Measurements from ENCODE around the gene GMFB. TPM values are rescaled to one million over a fixed set of nuclear protein-coding genes. Genes with fewer than 3 reads are reported as not detected.
"Not testable (repeated sequence)": the region's sequence is repeated elsewhere in the genome, so short reads cannot be mapped to it uniquely, and the experiment has no call there.

The GMFB gene
- polyA plus RNA-seq, 1 donor, result 40.7 TPM

GRCh38 chr14:54457609-54457996 lies 31.2 kb downstream of the GMFB start:
- no peak for DNase-seq

DNA sequence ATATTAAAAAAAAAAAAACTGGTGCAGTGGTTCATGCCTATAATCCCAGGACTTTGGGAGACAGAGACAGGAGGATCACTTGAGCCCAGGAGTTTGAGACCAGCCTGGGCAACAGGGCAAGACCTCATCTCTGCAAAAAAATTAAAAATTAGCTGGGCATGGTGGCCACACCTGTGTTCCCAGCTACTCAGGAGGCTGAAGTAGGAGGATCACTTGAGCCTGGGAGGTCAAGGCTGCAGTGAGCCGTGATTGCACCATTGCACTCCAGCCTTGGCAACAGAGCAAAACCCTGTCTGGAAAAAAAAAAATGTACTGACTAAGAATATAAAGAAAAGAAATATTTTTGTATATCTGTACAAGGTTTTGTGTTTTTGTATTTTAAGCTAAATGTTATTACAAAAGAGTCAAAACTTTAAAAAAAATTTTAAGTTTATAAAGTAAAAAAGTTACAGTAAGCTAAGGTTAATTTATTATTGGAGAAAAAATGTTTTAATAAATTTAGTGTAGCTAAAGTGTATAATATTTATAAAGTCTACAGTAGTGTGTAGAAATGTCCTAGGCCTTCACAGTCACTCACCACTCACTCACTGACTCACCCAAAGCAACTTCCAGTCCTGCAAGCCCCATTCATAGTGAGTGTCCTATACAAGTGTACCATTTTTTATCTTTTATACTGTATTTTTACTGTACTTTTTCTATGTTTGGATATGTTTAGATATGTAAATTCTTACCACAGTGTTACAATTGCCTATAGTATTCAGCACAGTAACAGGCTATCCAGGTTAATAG lies 31.8 kb downstream of the GMFB start:
- not testable (repeated sequence) for DNase-seq

DNA sequence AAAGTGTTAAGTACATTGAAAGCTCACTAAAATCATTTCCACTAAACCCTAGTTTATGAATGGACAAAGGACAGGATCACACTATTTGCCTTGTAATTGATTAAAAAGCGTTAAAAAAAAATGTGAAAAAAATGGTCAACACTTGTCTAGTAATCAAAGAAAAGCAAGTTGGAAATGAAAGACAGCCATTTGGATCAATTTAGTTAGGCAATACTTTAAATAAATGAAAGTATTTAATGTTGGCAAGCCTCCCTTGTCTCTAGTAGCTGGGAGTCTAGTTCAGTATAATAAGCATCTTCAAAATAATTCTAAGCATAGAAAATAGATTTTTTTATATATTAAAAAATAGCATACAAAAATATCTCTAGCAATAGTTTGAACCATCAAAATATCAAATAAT lies 33.4 kb downstream of the GMFB start:
- no peak for DNase-seq

GRCh38 chr14:54453990-54454389 lies 34.8 kb downstream of the GMFB start:
- not testable (repeated sequence) for DNase-seq

- no peak for DNase-seq
These were observed 35.5 kb downstream of the GMFB start for GRCh38 chr14:54453252-54453651.

GRCh38 chr14:54451961-54452360 lies 36.8 kb downstream of the GMFB start:
- no peak for DNase-seq

DNA sequence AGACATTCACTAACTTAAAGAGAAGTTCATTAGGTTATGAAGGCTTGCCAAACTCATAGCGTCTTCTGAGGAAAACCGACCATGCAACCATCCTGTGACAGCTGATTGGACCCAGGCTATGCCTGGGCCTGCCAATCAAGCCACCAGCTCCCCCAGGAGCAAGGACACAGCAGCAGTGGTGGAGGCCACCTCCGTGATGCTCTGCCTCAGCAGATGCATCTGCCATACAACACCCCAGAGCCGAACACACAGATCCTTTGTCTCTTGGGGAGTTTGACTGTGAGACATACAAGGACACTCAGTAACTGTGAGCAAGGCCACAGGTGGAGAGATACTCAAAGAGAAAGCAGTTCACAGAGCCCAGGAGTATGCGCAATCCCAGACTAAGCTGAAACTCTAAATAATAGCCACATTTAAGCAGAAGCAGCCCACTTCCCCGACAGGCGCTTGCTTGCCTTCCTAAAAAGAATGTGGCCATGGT lies 37.6 kb downstream of the GMFB start:
- DNase-seq, result no peak

DNA sequence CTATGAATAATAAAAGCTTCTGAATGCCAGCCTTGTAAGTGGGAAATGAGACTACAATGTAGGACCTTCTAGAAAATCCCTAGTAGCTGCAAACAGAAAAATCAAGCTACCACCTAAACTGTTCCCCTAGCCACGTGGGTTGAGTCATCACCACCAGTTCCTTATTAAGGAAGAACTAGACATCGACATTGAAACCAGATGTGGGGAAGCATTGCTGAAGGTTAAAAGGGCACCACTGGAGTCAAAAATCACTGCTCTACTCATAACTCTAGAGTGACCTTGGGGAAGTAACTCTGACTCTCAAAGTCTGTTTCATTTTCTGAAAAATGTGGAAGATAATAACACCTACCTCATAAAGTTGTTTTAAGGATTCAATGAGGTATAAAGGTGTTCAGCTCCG lies 38.2 kb downstream of the GMFB start:
- DNase-seq, result no peak

DNA sequence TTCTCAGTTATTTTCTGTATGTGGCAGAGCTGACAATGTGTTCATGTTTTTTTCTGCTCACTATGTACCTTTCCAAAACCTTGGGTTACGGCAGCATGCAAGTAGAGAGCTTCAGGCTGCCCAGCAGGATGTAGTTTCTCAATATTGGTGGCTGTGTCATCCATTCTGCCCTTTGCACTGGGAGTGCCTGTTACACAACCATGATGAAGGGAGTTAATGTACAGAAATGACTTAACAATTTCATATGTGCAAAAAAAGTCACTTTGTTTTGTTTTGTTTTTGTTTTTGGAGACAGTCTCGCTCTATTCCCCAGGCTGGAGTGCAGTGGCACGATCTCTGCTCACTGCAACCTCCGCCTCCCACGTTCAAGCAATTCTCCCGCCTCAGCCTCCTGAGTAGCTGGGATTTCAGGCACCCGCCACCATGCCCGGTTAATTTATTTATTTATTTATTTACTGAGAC lies 41.5 kb downstream of the GMFB start:
- no peak for DNase-seq

DNA sequence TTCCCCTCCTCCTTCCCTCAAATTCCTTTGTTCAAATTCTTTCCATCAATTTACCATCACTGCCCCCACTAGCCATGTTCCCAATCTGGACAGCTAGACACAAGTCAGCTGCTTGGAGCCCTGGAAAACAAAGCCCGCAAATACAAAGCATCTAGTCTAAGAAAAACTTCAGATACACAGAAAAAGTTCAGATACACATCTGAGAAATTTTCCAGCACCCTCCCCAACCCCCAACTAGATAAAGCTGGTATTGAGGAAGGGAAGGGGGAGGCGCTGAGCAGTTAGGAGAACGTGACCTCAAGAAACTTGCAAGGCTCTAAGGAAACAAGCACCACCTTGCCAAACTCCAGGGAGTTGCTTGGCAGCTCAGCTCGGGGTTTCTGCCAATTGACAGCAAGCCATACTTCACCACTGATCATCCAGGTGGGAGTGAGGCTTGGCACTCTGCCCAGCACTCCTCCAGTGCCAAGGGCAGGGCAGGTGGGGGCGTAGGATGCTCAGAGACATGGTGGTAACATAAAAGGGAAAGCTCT lies 42.6 kb downstream of the GMFB start:
- no peak for DNase-seq

DNA sequence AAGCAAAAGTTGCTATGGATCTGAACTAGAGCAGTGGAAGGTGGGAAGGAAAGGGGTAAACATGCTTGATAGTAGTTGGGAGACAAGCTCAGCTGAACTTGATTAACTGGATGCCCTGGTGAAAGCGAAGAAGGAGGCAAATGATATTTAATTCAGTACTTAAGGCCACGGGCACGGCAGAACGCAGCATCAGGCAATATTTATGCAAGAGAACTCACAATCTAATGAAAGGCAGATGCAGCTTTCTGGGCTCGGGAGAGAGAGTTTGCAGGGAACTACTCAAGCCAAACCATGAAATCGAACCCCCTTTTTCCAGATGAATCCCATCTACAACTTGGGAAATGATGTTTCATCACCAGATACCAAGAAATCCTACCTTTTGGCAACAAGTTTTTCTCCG lies 44.1 kb downstream of the GMFB start:
- DNase-seq, result no peak

GRCh38 chr14:54443981-54444380 lies 44.8 kb downstream of the GMFB start:
- no peak for DNase-seq

DNA sequence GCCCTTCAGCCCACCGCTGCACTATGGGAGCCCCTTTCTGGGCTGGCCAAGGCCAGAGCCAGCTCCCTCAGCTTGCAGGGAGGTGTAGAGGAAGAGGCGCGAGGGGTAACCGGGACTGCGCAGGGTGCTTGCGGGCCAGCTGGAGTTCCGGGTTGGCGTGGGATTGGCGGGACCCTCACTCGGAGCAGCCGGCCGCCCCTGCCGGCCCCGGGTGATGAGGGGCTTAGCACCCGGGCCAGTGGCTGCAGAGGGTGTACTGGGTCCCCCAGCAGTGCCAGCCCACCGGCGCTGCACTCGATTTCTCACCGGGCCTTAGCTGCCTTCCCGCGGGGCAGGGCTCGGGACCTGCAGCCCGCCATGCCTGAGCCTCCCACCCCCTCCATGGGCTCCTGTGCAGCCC lies 45.8 kb downstream of the GMFB start:
- not testable (repeated sequence) for DNase-seq

DNA sequence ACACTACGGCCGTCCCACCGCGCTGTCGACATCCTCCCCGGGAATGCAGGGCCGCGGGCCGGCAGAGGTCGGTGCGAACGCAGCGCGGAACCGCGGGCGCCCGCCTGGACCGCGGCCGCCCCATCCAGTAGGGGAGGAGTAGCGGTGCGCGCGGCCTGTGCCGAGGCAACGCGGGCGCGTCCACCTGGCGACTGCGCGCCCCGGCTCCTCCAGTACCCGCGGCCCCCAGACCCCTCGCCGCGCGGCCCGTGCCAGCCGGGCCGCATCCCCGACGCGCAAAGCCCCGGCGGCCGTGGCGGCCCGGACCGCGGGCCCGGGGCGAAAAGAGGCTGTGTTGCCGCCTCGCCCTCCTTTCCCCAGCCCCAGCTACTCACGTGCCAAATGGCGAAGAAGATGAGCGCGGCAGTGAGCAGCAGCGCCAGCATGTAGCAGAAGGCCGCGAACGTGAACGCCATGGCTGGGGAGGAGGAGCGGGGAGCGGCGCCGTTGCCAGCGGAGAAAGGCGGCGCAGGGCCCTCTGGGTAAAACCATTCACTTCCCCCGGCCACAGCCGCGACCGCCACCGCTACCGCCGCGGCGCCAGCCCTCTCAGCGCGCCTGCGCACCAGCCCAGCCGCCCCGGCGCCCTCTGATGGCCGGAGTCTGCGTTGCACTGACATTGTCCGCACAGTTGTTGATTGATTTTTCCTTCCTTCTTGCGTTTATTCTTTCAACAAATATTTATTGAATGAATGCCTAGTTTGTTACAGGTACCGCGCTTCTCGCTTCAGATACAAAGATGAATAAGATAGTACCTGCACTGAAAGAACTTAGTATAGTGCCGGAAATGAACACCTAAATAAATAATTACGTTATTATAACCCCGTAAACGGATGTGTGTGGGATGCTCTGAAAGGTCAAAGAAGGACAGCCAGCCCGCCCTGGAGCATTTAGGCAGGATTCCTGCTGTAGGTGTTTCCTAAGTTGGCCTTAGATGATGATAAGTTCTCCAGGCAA lies 47.6 kb downstream of the GMFB start, which contains the start of gene CNIH1:
TSS of gene CNIH1 (minus strand) at position 502 of the 996 bp plus-strand sequence. CDS start at position 455, 47 bp downstream.
- peak; percentile 95 for DNase-seq

DNA sequence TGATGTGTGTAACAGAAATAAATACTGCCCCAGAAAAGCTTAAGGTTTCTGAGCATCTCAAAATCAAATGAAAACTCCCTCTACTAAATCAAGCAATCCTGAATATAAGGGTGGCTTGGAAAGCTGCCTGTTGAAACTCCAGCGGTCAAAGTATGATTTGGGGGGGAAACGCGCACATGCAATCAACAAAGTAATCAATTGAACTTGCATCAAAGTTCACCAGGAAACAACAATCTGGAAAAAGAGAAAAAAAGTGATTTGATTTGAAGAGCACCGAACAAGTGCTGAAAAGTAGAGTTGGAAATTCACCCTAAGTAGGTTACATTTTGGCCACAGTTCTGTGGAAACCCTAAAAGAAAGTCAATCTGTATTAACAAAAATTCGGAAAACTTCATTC lies 48.3 kb downstream of the GMFB start:
- DNase-seq, result no peak

DNA sequence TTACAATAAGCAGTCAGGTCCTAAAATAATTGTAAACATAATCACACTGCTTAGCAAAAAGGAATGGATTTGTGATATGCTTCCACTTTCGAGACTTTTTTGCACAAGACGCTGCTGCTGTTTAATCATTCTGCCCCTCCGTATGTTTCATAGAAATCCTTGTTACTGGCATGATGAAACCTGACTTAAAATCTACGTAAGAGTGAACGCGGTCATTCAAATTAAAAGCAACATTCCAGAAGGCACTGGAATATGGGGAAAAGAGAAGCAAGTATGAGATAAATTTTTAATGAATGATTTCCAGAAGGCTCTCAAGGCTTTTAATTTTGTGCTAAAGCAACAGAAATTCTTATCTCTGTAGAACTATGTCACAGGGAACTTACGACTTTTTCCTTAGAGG lies 48.7 kb downstream of the GMFB start:
- DNase-seq, result no peak

- DNase-seq, result no peak
These were observed 50.1 kb downstream of the GMFB start for GRCh38 chr14:54438703-54439102.

DNA sequence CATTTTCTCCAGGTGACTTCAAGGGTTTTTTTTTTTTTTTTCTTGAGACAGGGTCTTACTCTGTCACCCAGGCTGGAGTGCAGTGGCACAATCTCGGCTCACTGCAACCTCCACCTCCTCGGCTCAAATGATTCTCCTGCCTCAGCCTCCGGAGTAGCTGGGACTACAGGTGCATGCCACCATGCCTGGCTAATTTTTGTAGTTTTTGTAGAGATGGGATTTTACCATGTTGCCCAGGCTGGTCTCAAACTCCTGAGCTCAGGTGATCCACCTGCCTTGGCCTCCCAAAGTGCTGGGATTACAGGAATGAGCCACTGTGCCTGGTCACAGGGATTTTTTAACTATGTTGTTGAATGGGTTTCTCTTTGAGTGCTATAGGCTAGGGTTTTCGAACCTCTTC lies 50.8 kb downstream of the GMFB start:
- not testable (repeated sequence) for DNase-seq

GRCh38 chr14:54435500-54435981 lies 53.2 kb downstream of the GMFB start:
- no peak for DNase-seq

DNA sequence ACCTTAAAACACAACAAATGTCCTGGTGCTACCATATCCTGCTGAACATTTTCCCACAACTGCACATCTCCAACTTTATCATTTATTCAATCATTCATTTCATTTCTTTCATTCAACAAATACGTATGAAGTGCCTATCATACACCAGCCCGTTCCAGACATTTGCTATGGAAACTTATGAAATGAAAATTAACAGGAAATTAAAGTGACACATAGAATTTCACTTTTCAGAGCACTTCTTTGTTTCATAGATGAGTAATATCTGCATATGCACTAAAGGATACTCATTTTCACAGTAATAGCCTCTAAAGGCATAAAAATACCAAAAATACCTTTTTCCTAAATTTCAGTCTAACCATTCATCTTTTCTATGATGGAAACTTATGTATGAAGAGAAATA lies 60.3 kb downstream of the GMFB start:
- no peak for DNase-seq

GRCh38 chr14:54427871-54428270 lies 60.9 kb downstream of the GMFB start:
- DNase-seq, result no peak

DNA sequence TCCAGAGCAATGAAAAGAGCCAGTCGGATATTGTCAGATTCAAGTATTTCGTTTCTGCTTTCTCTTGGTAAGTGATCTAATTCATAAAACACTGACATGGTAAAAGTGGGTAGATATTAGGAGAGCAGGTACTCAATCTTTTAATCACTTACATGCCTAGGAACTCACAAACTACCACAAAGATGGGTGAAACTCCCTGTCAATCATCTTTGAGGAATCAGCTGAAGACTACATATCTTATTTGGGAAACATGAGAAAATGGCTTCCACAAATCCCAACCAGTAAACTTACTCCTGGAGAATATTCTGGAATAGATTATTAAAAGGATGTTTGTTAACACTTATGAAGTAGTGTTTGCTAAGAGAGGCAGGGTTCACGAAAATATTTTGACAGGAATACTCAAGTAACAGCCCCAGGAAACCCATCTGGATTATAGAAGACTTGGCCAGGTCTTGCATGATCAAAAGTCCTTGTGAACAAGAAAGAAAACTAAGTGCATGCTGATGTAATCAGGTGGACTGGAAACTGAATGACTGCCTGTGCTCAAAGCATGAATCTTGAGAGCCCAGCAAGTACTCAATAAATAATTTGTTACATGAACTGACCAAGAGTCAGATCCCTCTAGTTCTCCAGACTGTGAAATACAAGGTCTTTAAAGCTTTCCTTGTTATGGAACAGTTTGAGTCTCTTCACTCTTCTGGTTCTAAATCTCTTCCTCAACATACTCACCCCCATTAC lies 63.1 kb downstream of the GMFB start:
- no peak for DNase-seq
